ENCODE measurements around the gene BLNK.

- TF ChIP-seq YY1 (IDR thresholded peaks at IDR 0.05; ENCODE audit: low read depth) (no peak), RAD21 (IDR thresholded peaks at IDR 0.05; ENCODE audit: low read depth) (no peak)
Observed at GRCh38 chr10:96280859-96281258, 9.5 kb upstream of the BLNK start.
